Stimulated activated CD8-positive, alpha-beta memory T cell treated with anti-CD3 and anti-CD28 coated beads, Interleukin-12 subunit alpha, Interleukin-12 subunit beta, amount 100 ng/mL, for 4 hours (primary cell): ENCODE results near the gene TBC1D16.
"Not testable (repeated sequence)": the region's sequence is repeated elsewhere in the genome, so short reads cannot be mapped to it uniquely, and the experiment has no call there.

Experiments
- DNase-seq: peaks from one replicate; pipeline ENCODE4 v3.0.0-alpha.2; 2020; ENCODE audit warnings: low read depth

The TBC1D16 gene

GRCh38 chr17:79971651-79972050 is 64.0 kb downstream of the TBC1D16 start:
- DNase-seq, result no peak

- no peak for DNase-seq
These were observed 65.0 kb downstream of the TBC1D16 start for GRCh38 chr17:79970576-79971068.

GRCh38 chr17:79969906-79970305 is 65.8 kb downstream of the TBC1D16 start:
- no peak for DNase-seq

- DNase-seq, result no peak
These were observed 67.6 kb downstream of the TBC1D16 start for GRCh38 chr17:79968116-79968515.

GRCh38 chr17:79966681-79967080 is 69.0 kb downstream of the TBC1D16 start:
- no peak for DNase-seq

GRCh38 chr17:79965806-79966205 is 69.9 kb downstream of the TBC1D16 start:
- no peak for DNase-seq

- DNase-seq, result not testable (repeated sequence)
These were observed 73.2 kb downstream of the TBC1D16 start for GRCh38 chr17:79962467-79962866.

DNA sequence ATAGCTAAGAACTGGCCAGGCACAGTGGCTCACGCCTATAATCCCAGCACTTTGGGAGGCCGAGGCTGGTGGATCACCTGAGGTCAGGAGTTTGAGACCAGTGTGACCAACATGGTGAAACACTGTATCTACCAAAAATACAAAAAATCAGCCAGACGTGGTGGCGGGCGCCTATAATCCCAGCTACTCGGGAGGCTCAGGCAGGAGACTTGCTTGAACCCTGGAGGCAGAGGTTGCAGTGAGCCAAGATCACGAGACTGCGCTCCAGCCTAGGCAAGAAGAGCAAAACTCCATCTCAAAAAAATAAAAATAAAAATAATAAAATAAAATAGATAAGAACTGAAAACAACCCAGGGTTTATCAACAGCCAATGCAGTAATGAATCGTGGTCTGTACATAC is 74.1 kb downstream of the TBC1D16 start:
- DNase-seq, result not testable (repeated sequence)

- DNase-seq, result no peak
These were observed 74.7 kb downstream of the TBC1D16 start for GRCh38 chr17:79960788-79961522.

DNA sequence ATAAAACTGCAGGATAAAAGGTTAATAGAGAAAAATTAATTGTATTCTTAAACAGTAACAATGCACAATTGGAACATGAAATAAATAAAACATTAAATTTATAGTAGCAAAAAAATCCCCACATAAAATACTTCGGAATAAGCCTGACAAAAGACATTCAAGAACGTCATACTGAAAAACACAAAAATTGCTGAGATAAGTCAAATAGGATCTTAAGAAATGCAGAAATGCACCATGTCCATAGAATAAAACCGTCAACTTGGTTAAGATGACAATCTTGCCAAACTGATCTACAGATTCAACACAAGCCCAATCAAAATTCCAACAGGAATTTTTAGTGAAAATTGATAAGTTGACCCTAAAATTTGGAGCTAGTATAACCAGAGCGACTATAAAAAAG is 76.6 kb downstream of the TBC1D16 start:
- DNase-seq, result no peak

DNA sequence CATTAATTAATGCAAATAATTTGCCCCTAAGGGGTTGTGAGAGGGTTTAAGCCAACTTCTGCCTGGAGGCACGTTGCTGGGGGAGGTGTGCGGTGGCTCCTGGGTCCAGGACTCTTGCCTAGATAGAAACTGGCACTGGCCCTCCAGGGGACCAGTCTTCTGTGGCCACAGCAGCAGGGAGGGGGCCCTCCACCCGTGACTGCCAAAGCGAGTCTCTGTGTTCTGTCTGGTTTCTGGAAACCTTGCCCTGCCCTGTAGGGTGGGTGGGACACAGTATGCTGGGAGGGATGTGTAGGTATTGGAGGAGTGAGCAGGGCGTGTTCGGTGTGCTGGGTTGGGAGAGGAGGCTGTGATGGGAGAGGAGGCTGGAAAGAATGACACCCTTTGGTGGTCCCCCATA is 78.8 kb downstream of the TBC1D16 start:
- no peak for DNase-seq

- DNase-seq, result not testable (repeated sequence)
These were observed 79.3 kb downstream of the TBC1D16 start for GRCh38 chr17:79956441-79956735.

- no peak for DNase-seq
These were observed 79.8 kb downstream of the TBC1D16 start for GRCh38 chr17:79955691-79956440.

GRCh38 chr17:79955167-79955549 is 80.5 kb downstream of the TBC1D16 start:
- no peak for DNase-seq

DNA sequence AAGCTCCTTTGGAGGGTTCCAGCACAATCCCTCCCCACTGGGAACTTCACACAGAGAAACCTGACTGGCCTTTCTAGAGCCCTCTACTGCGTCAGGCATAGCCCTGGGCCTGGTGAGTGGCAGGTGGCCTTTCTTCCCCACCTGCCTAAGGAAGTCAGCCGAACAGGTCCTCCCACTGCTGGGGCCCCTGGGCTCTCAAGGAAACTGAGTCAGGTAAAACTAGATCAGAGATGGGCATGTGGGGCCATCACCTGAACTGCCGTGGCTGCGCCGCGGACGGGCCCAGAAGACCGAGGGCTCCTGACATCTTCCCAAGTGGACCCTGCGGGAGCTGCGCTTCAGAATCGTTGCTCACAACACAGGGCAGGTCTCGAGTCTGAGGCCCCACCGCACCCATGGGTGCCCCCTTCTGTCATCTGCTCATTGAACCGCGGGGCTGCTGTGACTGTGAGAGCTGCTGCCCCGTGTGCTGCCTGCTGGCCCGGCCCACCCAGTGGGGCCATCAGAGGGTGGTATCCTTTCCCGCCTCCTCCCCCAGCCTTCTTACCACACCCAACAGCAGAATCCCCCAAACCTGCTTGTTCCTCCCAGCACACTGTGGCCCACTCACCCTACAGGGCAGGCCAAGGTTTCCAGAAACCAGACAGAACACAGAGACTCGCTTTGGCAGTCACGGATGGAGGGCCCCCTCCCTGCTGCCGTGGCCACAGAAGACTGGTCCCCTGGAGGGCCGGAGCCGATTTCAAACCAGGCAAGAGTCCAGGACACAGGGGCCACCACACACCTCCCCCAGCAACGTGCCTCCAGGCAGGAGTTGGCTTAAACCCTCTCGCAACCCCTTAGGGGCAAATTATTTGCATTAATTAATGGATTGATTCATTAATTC is 81.1 kb downstream of the TBC1D16 start:
- no peak for DNase-seq

- no peak for DNase-seq
These were observed 82.3 kb downstream of the TBC1D16 start for GRCh38 chr17:79953335-79953734.

- no peak for DNase-seq
These were observed 82.8 kb downstream of the TBC1D16 start for GRCh38 chr17:79952901-79953300.

GRCh38 chr17:79952265-79952877 is 83.3 kb downstream of the TBC1D16 start:
- no peak for DNase-seq

GRCh38 chr17:79951361-79952264 is 84.1 kb downstream of the TBC1D16 start:
- no peak for DNase-seq

DNA sequence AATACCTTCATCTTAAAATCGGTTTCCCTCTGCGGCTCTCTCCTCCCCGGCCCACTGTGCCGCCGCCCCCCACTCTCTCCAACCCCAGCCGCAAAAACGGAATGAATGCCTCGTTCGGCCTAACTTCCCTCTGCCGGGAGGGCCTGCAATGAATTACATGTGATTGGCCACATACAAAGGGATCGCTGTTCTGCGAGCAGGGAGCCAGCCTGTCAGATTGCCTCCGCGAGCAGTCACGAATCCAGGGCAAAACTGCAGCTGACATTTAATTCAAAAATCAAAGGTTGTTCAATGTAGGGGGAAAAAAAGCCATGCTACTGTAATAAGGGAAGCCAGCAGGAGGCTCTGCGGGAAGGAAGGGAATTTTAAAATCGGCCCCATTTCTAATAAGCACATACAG is 84.9 kb downstream of the TBC1D16 start:
- DNase-seq, result no peak

GRCh38 chr17:79950306-79950705 is 85.4 kb downstream of the TBC1D16 start:
- no peak for DNase-seq
